ENCODE measurements around the gene CCDC127.

CCDC127 gene

GRCh38 chr5:154236-154635 is 63.7 kb downstream of the CCDC127 start:
- DNase-seq: no peak

GRCh38 chr5:153256-153655 is 64.7 kb downstream of the CCDC127 start:
- no peak for DNase-seq

GRCh38 chr5:152077-152476 is 65.9 kb downstream of the CCDC127 start:
- no peak for DNase-seq

- DNase-seq: no peak
Observed at GRCh38 chr5:150746-151145, 67.2 kb downstream of the CCDC127 start.

- no peak for DNase-seq
Observed at GRCh38 chr5:149745-150485, 68.0 kb downstream of the CCDC127 start.

- no peak for DNase-seq
Observed at GRCh38 chr5:147751-148150, 70.2 kb downstream of the CCDC127 start.
